ENCODE measurements around the gene USP35. TPM values are rescaled to one million over a fixed set of nuclear protein-coding genes. Genes with fewer than 3 reads are reported as not detected.

USP35 gene
- total RNA-seq, 2 donors from 2014 or later, result 8.6 to 11.2 TPM

- Mint-ChIP-seq H3K27me3 (ENCODE audit: insufficient read depth) (no peaks in the 10 kb centered on the region), H3K9me3 (no peaks in the 10 kb centered on the region), H3K4me3 (no peak overlapping the region), H3K36me3 (ENCODE audit: low read depth) (peaks cover 61% of the 10 kb centered on the region), H3K27ac (no peak overlapping the region), H3K4me1 (no peaks in the 10 kb centered on the region)
- H3K4me3 ChIP-seq (ENCODE audit: low read length), result no peak overlapping the region
- TF ChIP-seq CTCF (conservative IDR thresholded peaks at IDR 0.05), result no peak
- no peak overlapping the region for H3K9ac ChIP-seq (ENCODE audit: extremely low read depth, low read length, poor library complexity, severe bottlenecking)
- H3K27ac ChIP-seq (ENCODE audit: low read depth, low read length), result no peak overlapping the region
- H3K27me3 ChIP-seq (ENCODE audit: control insufficient read depth, insufficient read depth, low read length, poor library complexity, severe bottlenecking), result no peaks in the 10 kb centered on the region
- WGBS, 2 experiments (ENCODE audit: insufficient coverage in 1 of 2, insufficient read length in 1 of 2), result 92 to 95% methylated on average over 3 to 8 of the region's 8 CpGs
- H3K4me1 ChIP-seq (ENCODE audit: control insufficient read depth, insufficient read depth, low read length), result no peaks in the 10 kb centered on the region
- peak; percentile 33 for DNase-seq
- peaks cover 65% of the 10 kb centered on the region for H3K36me3 ChIP-seq (ENCODE audit: control insufficient read depth, insufficient read depth, low read length)
- no peaks in the 10 kb centered on the region for H3K9me3 ChIP-seq (ENCODE audit: control insufficient read depth, low read length)
These were observed 25.0 kb downstream of the USP35 start for GRCh38 chr11:78213526-78214330.

GRCh38 chr11:78214331-78215194 is 25.8 kb downstream of the USP35 start:
- no peaks in the 10 kb centered on the region for H3K27me3 Mint-ChIP-seq (ENCODE audit: insufficient read depth)
- peaks cover 61% of the 10 kb centered on the region for H3K36me3 Mint-ChIP-seq (ENCODE audit: low read depth)
- 90 to 97% methylated on average over 2 to 12 of the region's 12 CpGs for WGBS, 2 experiments (ENCODE audit: insufficient coverage in 1 of 2, insufficient read length in 1 of 2)
- H3K4me3 ChIP-seq (ENCODE audit: low read length), result no peak overlapping the region
- TF ChIP-seq CTCF (conservative IDR thresholded peaks at IDR 0.05), result peak; percentile 22
- H3K9me3 ChIP-seq (ENCODE audit: control insufficient read depth, low read length), result no peaks in the 10 kb centered on the region
- no peak overlapping the region for H3K9ac ChIP-seq (ENCODE audit: extremely low read depth, low read length, poor library complexity, severe bottlenecking)
- peaks cover 73% of the 10 kb centered on the region for H3K36me3 ChIP-seq (ENCODE audit: control insufficient read depth, insufficient read depth, low read length)
- no peak overlapping the region for H3K4me3 Mint-ChIP-seq
- no peaks in the 10 kb centered on the region for H3K9me3 Mint-ChIP-seq
- H3K27ac ChIP-seq (ENCODE audit: low read depth, low read length), result no peak overlapping the region
- H3K27ac Mint-ChIP-seq, result no peak overlapping the region
- H3K27me3 ChIP-seq (ENCODE audit: control insufficient read depth, insufficient read depth, low read length, poor library complexity, severe bottlenecking), result no peaks in the 10 kb centered on the region
- no peaks in the 10 kb centered on the region for H3K4me1 ChIP-seq (ENCODE audit: control insufficient read depth, insufficient read depth, low read length)
- DNase-seq, result peak; percentile 34
- H3K4me1 Mint-ChIP-seq, result no peaks in the 10 kb centered on the region

- Mint-ChIP-seq H3K27me3 (ENCODE audit: insufficient read depth) (no peaks in the 10 kb centered on the region), H3K4me3 (no peak overlapping the region), H3K4me1 (no peaks in the 10 kb centered on the region), H3K9me3 (no peaks in the 10 kb centered on the region), H3K36me3 (ENCODE audit: low read depth) (peaks cover 60% of the 10 kb centered on the region), H3K27ac (no peak overlapping the region)
- Histone ChIP-seq H3K36me3 (ENCODE audit: control insufficient read depth, insufficient read depth, low read length) (peaks cover 80% of the 10 kb centered on the region), H3K27me3 (ENCODE audit: control insufficient read depth, insufficient read depth, low read length, poor library complexity, severe bottlenecking) (no peaks in the 10 kb centered on the region), H3K4me3 (ENCODE audit: low read length) (no peak overlapping the region), H3K4me1 (ENCODE audit: control insufficient read depth, insufficient read depth, low read length) (no peaks in the 10 kb centered on the region), H3K27ac (ENCODE audit: low read depth, low read length) (no peak overlapping the region), H3K9me3 (ENCODE audit: control insufficient read depth, low read length) (no peaks in the 10 kb centered on the region), H3K9ac (ENCODE audit: extremely low read depth, low read length, poor library complexity, severe bottlenecking) (no peak overlapping the region)
- WGBS, 2 experiments (ENCODE audit: insufficient coverage in 1 of 2, insufficient read length in 1 of 2), result 100% methylated on average over 3 of the region's 3 CpGs; no CpG with 5 or more reads in 1 of the 2 experiments
- TF ChIP-seq CTCF (conservative IDR thresholded peaks at IDR 0.05), result no peak
- peak; percentile 17 for DNase-seq
These were observed 27.3 kb downstream of the USP35 start for GRCh38 chr11:78216021-78216420.
